ENCODE data around the gene PLCG1. TPM values are rescaled to one million over a fixed set of nuclear protein-coding genes. Genes with fewer than 3 reads are reported as not detected.

The PLCG1 gene
- total RNA-seq, 2 donors from 2014 or later, result 184 to 628 TPM

- ATAC-seq (replicated peaks), result no peak
- peaks cover 85% of the 10 kb centered on the region for H3K36me3 Mint-ChIP-seq (ENCODE audit: low read depth)
- H3K27ac Mint-ChIP-seq, result peak overlapping the region; percentile 75
These were observed 8.0 kb downstream of the PLCG1 start for GRCh38 chr20:41145317-41145716.

GRCh38 chr20:41145821-41146620 lies 8.7 kb downstream of the PLCG1 start:
- Mint-ChIP-seq H3K9me3 (no peaks in the 10 kb centered on the region), H3K27me3 (no peaks in the 10 kb centered on the region), H3K4me1 (peaks cover 83% of the 10 kb centered on the region), H3K4me3 (peak overlapping the region; percentile 81), H3K36me3 (ENCODE audit: low read depth) (peaks cover 84% of the 10 kb centered on the region), H3K27ac (peak overlapping the region; percentile 75)
- no peak for ATAC-seq (replicated peaks)

More at GRCh38 chr20:41145317-41145716, 8.0 kb downstream of the PLCG1 start:
- Mint-ChIP-seq H3K4me3 (peak overlapping the region; percentile 81), H3K9me3 (no peaks in the 10 kb centered on the region), H3K4me1 (peaks cover 83% of the 10 kb centered on the region), H3K27me3 (no peaks in the 10 kb centered on the region)

GRCh38 chr20:41147767-41148191 lies 10.4 kb downstream of the PLCG1 start:
- Mint-ChIP-seq H3K4me1 (peaks cover 82% of the 10 kb centered on the region), H3K9me3 (no peaks in the 10 kb centered on the region), H3K27me3 (no peaks in the 10 kb centered on the region), H3K27ac (peak overlapping the region; percentile 75), H3K4me3 (peak overlapping the region; percentile 90), H3K36me3 (ENCODE audit: low read depth) (peaks cover 74% of the 10 kb centered on the region)
- no peak for ATAC-seq (replicated peaks)

- H3K4me3 Mint-ChIP-seq, result peak overlapping the region; percentile 90
- H3K4me1 Mint-ChIP-seq, result peaks cover 76% of the 10 kb centered on the region
- H3K27ac Mint-ChIP-seq, result peak overlapping the region; percentile 61
- H3K27me3 Mint-ChIP-seq, result no peaks in the 10 kb centered on the region
- ATAC-seq (replicated peaks), result no peak
- H3K36me3 Mint-ChIP-seq (ENCODE audit: low read depth), result peaks cover 74% of the 10 kb centered on the region
- H3K9me3 Mint-ChIP-seq, result no peaks in the 10 kb centered on the region
These were observed 11.6 kb downstream of the PLCG1 start for GRCh38 chr20:41148942-41149341.

GRCh38 chr20:41150664-41151063 lies 13.3 kb downstream of the PLCG1 start:
- H3K4me3 Mint-ChIP-seq, result peak overlapping the region; percentile 90
- peak; percentile 51 for ATAC-seq (replicated peaks)

GRCh38 chr20:41151134-41151869 lies 14.0 kb downstream of the PLCG1 start:
- ATAC-seq (replicated peaks), result no peak
- Mint-ChIP-seq H3K27ac (peak overlapping the region; percentile 61), H3K4me1 (peaks cover 76% of the 10 kb centered on the region), H3K4me3 (peak overlapping the region; percentile 90), H3K27me3 (no peaks in the 10 kb centered on the region), H3K9me3 (no peaks in the 10 kb centered on the region), H3K36me3 (ENCODE audit: low read depth) (peaks cover 72% of the 10 kb centered on the region)

More at GRCh38 chr20:41150664-41151063, 13.3 kb downstream of the PLCG1 start:
- no peaks in the 10 kb centered on the region for H3K9me3 Mint-ChIP-seq
- H3K4me1 Mint-ChIP-seq, result peaks cover 75% of the 10 kb centered on the region
- H3K27ac Mint-ChIP-seq, result peak overlapping the region; percentile 61
- peaks cover 73% of the 10 kb centered on the region for H3K36me3 Mint-ChIP-seq (ENCODE audit: low read depth)
- no peaks in the 10 kb centered on the region for H3K27me3 Mint-ChIP-seq

- H3K27me3 Mint-ChIP-seq, result no peaks in the 10 kb centered on the region
- peak overlapping the region; percentile 61 for H3K27ac Mint-ChIP-seq
- H3K4me1 Mint-ChIP-seq, result peaks cover 76% of the 10 kb centered on the region
- no peak for ATAC-seq (replicated peaks)
- no peaks in the 10 kb centered on the region for H3K9me3 Mint-ChIP-seq
- H3K36me3 Mint-ChIP-seq (ENCODE audit: low read depth), result peaks cover 71% of the 10 kb centered on the region
- peak overlapping the region; percentile 90 for H3K4me3 Mint-ChIP-seq
These were observed 14.9 kb downstream of the PLCG1 start for GRCh38 chr20:41152108-41152757.

GRCh38 chr20:41154436-41155176 lies 17.3 kb downstream of the PLCG1 start:
- peak overlapping the region; percentile 90 for H3K4me3 Mint-ChIP-seq
- peaks cover 77% of the 10 kb centered on the region for H3K36me3 Mint-ChIP-seq (ENCODE audit: low read depth)
- H3K9me3 Mint-ChIP-seq, result no peaks in the 10 kb centered on the region
- ATAC-seq (replicated peaks), result no peak
- H3K4me1 Mint-ChIP-seq, result peaks cover 80% of the 10 kb centered on the region
- H3K27me3 Mint-ChIP-seq, result no peaks in the 10 kb centered on the region
- peak overlapping the region; percentile 98 for H3K27ac Mint-ChIP-seq

GRCh38 chr20:41155261-41155660 lies 17.9 kb downstream of the PLCG1 start:
- ATAC-seq (replicated peaks), result no peak
- Mint-ChIP-seq H3K4me3 (peak overlapping the region; percentile 90), H3K9me3 (no peaks in the 10 kb centered on the region), H3K4me1 (peaks cover 84% of the 10 kb centered on the region), H3K36me3 (ENCODE audit: low read depth) (peaks cover 82% of the 10 kb centered on the region), H3K27me3 (no peaks in the 10 kb centered on the region), H3K27ac (peak overlapping the region; percentile 98)

- Mint-ChIP-seq H3K9me3 (no peaks in the 10 kb centered on the region), H3K27ac (peak overlapping the region; percentile 98), H3K27me3 (no peaks in the 10 kb centered on the region), H3K4me3 (peak overlapping the region; percentile 90), H3K36me3 (ENCODE audit: low read depth) (peaks cover 94% of the 10 kb centered on the region), H3K4me1 (peaks cover 78% of the 10 kb centered on the region)
- no peak for ATAC-seq (replicated peaks)
These were observed 20.8 kb downstream of the PLCG1 start for GRCh38 chr20:41158082-41158625.

- H3K9me3 Mint-ChIP-seq, result no peaks in the 10 kb centered on the region
- H3K27me3 Mint-ChIP-seq, result no peaks in the 10 kb centered on the region
- peaks cover 80% of the 10 kb centered on the region for H3K4me1 Mint-ChIP-seq
- H3K36me3 Mint-ChIP-seq (ENCODE audit: low read depth), result peaks cover 94% of the 10 kb centered on the region
- peak overlapping the region; percentile 90 for H3K4me3 Mint-ChIP-seq
- no peak for ATAC-seq (replicated peaks)
- peak overlapping the region; percentile 98 for H3K27ac Mint-ChIP-seq
These were observed 22.2 kb downstream of the PLCG1 start for GRCh38 chr20:41159547-41159946.

GRCh38 chr20:41160686-41161085 lies 23.3 kb downstream of the PLCG1 start:
- peaks cover 94% of the 10 kb centered on the region for H3K36me3 Mint-ChIP-seq (ENCODE audit: low read depth)
- no peaks in the 10 kb centered on the region for H3K9me3 Mint-ChIP-seq
- H3K4me3 Mint-ChIP-seq, result peak overlapping the region; percentile 90
- H3K27me3 Mint-ChIP-seq, result no peaks in the 10 kb centered on the region
- peak overlapping the region; percentile 98 for H3K27ac Mint-ChIP-seq
- no peak for ATAC-seq (replicated peaks)
- peaks cover 70% of the 10 kb centered on the region for H3K4me1 Mint-ChIP-seq

- H3K36me3 Mint-ChIP-seq (ENCODE audit: low read depth), result peaks cover 100% of the 10 kb centered on the region
These were observed 24.5 kb downstream of the PLCG1 start for GRCh38 chr20:41161886-41162285.

More at GRCh38 chr20:41161886-41162285, 24.5 kb downstream of the PLCG1 start:
- H3K9me3 Mint-ChIP-seq, result no peaks in the 10 kb centered on the region
- H3K4me1 Mint-ChIP-seq, result peaks cover 64% of the 10 kb centered on the region
- no peak for ATAC-seq (replicated peaks)
- H3K4me3 Mint-ChIP-seq, result peak overlapping the region; percentile 90
- peak overlapping the region; percentile 98 for H3K27ac Mint-ChIP-seq
- no peaks in the 10 kb centered on the region for H3K27me3 Mint-ChIP-seq
